Endothelial cell of umbilical vein (primary cell): Measurements from ENCODE around the gene RAB7A.

Source experiments
- EZH2 ChIP-seq: IDR thresholded peaks from 2 replicates; pipeline ENCODE4 v1.6.1; 2012; ENCODE audit warnings: borderline replicate concordance, low read depth, mild to moderate bottlenecking, moderate library complexity, low read length, inconsistent platforms; ENCODE audit not compliant: severe bottlenecking
- FOS ChIP-seq: IDR thresholded peaks from 2 replicates; pipeline ENCODE4 v1.6.1; 2011; ENCODE audit warnings: mild to moderate bottlenecking, low read length, moderate library complexity, borderline replicate concordance; ENCODE audit not compliant: insufficient read depth
- GATA2 ChIP-seq: IDR thresholded peaks from 2 replicates; pipeline ENCODE4 v1.7.0; 2011; ENCODE audit warnings: low read depth, mild to moderate bottlenecking, moderate library complexity, mixed read lengths, low read length; ENCODE audit not compliant: insufficient read length, insufficient read depth
- MYC ChIP-seq: IDR thresholded peaks from one replicate; pipeline ENCODE4 v1.6.1; 2011; ENCODE audit warnings: mild to moderate bottlenecking, low read depth, low read length
- POLR2A ChIP-seq: IDR thresholded peaks from 2 replicates; pipeline ENCODE4 v1.6.1; 2012; ENCODE audit warnings: low read depth, mild to moderate bottlenecking, control low read depth, low read length
- POLR2AphosphoS5 ChIP-seq: IDR thresholded peaks from 2 replicates; pipeline ENCODE4 v1.6.1; 2012; ENCODE audit warnings: low read depth, mild to moderate bottlenecking, control low read depth, low read length, moderate library complexity; ENCODE audit not compliant: insufficient read depth
- TF ChIP-seq, protein P1 (sequence below), 2 donors: IDR thresholded peaks; 1 replicate in 1 of 2; 2 replicates in 1 of 2; pipeline ENCODE4 v1.5.1; 2011; ENCODE audit warnings: low read length in 2 of 2, mild to moderate bottlenecking in 2 of 2, moderate library complexity in 2 of 2, control low read depth in 1 of 2, inconsistent platforms in 1 of 2, low read depth in 1 of 2; ENCODE audit not compliant: insufficient read depth in 1 of 2; ENCODE audit errors: extremely low read depth in 1 of 2
- TF ChIP-seq, protein P2 (sequence below): IDR thresholded peaks from 2 replicates; pipeline ENCODE4 v1.6.1; 2011; ENCODE audit not compliant: insufficient read depth, insufficient read length

DNA sequence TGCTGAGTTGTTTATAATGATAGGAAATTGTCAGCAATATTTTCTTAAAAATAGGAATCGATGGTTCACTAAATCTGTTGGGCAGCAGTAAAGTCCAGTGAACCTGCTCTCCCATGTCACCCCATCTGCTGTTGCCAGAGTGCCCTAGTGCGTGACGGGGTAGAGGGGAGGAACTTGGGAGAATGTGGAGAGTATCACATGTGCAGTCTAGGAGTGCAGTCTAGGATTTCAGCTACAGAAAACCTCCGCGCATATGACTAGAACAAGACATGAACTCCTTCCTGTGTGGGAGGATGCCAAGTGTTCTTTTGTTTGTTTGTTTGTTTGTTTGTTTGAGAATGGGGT is 78.8 kb downstream of the RAB7A start:
- TF ChIP-seq, protein P1, sequence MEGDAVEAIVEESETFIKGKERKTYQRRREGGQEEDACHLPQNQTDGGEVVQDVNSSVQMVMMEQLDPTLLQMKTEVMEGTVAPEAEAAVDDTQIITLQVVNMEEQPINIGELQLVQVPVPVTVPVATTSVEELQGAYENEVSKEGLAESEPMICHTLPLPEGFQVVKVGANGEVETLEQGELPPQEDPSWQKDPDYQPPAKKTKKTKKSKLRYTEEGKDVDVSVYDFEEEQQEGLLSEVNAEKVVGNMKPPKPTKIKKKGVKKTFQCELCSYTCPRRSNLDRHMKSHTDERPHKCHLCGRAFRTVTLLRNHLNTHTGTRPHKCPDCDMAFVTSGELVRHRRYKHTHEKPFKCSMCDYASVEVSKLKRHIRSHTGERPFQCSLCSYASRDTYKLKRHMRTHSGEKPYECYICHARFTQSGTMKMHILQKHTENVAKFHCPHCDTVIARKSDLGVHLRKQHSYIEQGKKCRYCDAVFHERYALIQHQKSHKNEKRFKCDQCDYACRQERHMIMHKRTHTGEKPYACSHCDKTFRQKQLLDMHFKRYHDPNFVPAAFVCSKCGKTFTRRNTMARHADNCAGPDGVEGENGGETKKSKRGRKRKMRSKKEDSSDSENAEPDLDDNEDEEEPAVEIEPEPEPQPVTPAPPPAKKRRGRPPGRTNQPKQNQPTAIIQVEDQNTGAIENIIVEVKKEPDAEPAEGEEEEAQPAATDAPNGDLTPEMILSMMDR (IDR thresholded peaks at IDR 0.05; ENCODE audit: extremely low read depth in 1 of 2, insufficient read depth in 1 of 2, low read depth in 1 of 2, low read length in 2 of 2) = no peak
- TF ChIP-seq, protein P2, sequence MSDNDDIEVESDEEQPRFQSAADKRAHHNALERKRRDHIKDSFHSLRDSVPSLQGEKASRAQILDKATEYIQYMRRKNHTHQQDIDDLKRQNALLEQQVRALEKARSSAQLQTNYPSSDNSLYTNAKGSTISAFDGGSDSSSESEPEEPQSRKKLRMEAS = no peak
- TF ChIP-seq POLR2AphosphoS5 (no peak), EZH2 (no peak), POLR2A (no peak), MYC (no peak), GATA2 (no peak), FOS (no peak)
